OCI-M2 (cell line): Measurements from ENCODE around the gene RCHY1.
"Not testable (repeated sequence)": the region's sequence is repeated elsewhere in the genome, so short reads cannot be mapped to it uniquely, and the experiment has no call there.

ENCODE experiments used
- DNase-seq: peaks from one replicate; lab custom pipeline; 2025; ENCODE audit not compliant: unreplicated experiment; lab: John Stamatoyannopoulos, UW

The RCHY1 gene

GRCh38 chr4:75514131-75514948 is at the start of gene RCHY1, which contains the start of gene THAP6:
RCHY1 (minus strand) TSS chr4:75514403; CDS start chr4:75514286, 117 bp downstream.
THAP6 (plus strand) TSS chr4:75514473; CDS start chr4:75515453, 980 bp downstream.
- peak; percentile 54 for DNase-seq

GRCh38 chr4:75561789-75562188 is 47.6 kb upstream of the RCHY1 start:
- DNase-seq: no peak

GRCh38 chr4:75557696-75558095 is 43.5 kb upstream of the RCHY1 start:
- DNase-seq: no peak

GRCh38 chr4:75555294-75556164 is 41.3 kb upstream of the RCHY1 start, which contains the start of gene ODAPH:
ODAPH (plus strand) TSS chr4:75556066; CDS start chr4:75556083, 17 bp downstream.
- no peak for DNase-seq

GRCh38 chr4:75552452-75552851 is 38.2 kb upstream of the RCHY1 start:
- no peak for DNase-seq

- no peak for DNase-seq
Observed at GRCh38 chr4:75549019-75549418, 34.8 kb upstream of the RCHY1 start.

GRCh38 chr4:75547647-75548387 is 33.6 kb upstream of the RCHY1 start:
- no peak for DNase-seq

GRCh38 chr4:75545526-75545925 is 31.3 kb upstream of the RCHY1 start:
- DNase-seq: no peak

- DNase-seq: no peak
Observed at GRCh38 chr4:75544870-75545269, 30.7 kb upstream of the RCHY1 start.

- DNase-seq: not testable (repeated sequence)
Observed at GRCh38 chr4:75544220-75544619, 30.0 kb upstream of the RCHY1 start.

- DNase-seq: no peak
Observed at GRCh38 chr4:75542824-75543223, 28.6 kb upstream of the RCHY1 start.

GRCh38 chr4:75537308-75537707 is 23.1 kb upstream of the RCHY1 start:
- DNase-seq: not testable (repeated sequence)

GRCh38 chr4:75533926-75534325 is 19.7 kb upstream of the RCHY1 start:
- not testable (repeated sequence) for DNase-seq

- DNase-seq: not testable (repeated sequence)
Observed at GRCh38 chr4:75533339-75533887, 19.2 kb upstream of the RCHY1 start.

GRCh38 chr4:75531536-75532143 is 17.4 kb upstream of the RCHY1 start:
- DNase-seq: not testable (repeated sequence)

- DNase-seq: no peak
Observed at GRCh38 chr4:75530556-75531322, 16.5 kb upstream of the RCHY1 start.

GRCh38 chr4:75527482-75527881 is 13.3 kb upstream of the RCHY1 start:
- DNase-seq: no peak

GRCh38 chr4:75525910-75526309 is 11.7 kb upstream of the RCHY1 start:
- no peak for DNase-seq

- no peak for DNase-seq
Observed at GRCh38 chr4:75525086-75525485, 10.9 kb upstream of the RCHY1 start.
